Urinary bladder (tissue), 4 donors: ENCODE results near the gene ZFPM1. TPM values are rescaled to one million over a fixed set of nuclear protein-coding genes. Genes with fewer than 3 reads are reported as not detected.

Experiments
- DNase-seq: peaks from one replicate; pipeline ENCODE4 v3.0.0-alpha.2; 2015; ENCODE audit errors: extremely low spot score
- H3K27ac ChIP-seq: one replicate; pipeline ENCODE4 v1.5.1; 2013; ENCODE audit warnings: low read depth, mild to moderate bottlenecking, moderate library complexity
- H3K36me3 ChIP-seq: one replicate; pipeline ENCODE4 v1.6.1; 2013; ENCODE audit warnings: mild to moderate bottlenecking, moderate library complexity; ENCODE audit not compliant: insufficient read depth
- H3K4me1 ChIP-seq: one replicate; pipeline ENCODE4 v1.6.1; 2013; ENCODE audit warnings: mild to moderate bottlenecking, moderate library complexity; ENCODE audit not compliant: insufficient read depth
- H3K4me3 ChIP-seq: one replicate; pipeline ENCODE4 v1.5.1; 2013; ENCODE audit warnings: low read depth, low read length
- WGBS: extraction: QIAGEN DNeasy Blood & Tissue Kit; methylation state at CpG from one replicate; pipeline ENCODE4 v1.1.7; 2013; 5-methylcytosine and 5-hydroxymethylcytosine counted together
- polyA plus RNA-seq: library from polyadenylated mRNA; stranded (reverse); fragments of 200-250 nt; gene quantifications from one replicate; pipeline ENCODE4 v1.2.3, GENCODE V29; 2013
- total RNA-seq: library from RNA; depleted of rRNA; stranded (reverse); fragments of >200 nt; gene quantifications from one replicate; pipeline ENCODE4 v1.2.3, GENCODE V29; 2014
- donor health status: healthy with polysubstance abuse.
- donor health status: healthy.

ZFPM1 gene
- total and polyA plus RNA-seq, 2 donors, result 2.1 to 2.7 TPM

DNA sequence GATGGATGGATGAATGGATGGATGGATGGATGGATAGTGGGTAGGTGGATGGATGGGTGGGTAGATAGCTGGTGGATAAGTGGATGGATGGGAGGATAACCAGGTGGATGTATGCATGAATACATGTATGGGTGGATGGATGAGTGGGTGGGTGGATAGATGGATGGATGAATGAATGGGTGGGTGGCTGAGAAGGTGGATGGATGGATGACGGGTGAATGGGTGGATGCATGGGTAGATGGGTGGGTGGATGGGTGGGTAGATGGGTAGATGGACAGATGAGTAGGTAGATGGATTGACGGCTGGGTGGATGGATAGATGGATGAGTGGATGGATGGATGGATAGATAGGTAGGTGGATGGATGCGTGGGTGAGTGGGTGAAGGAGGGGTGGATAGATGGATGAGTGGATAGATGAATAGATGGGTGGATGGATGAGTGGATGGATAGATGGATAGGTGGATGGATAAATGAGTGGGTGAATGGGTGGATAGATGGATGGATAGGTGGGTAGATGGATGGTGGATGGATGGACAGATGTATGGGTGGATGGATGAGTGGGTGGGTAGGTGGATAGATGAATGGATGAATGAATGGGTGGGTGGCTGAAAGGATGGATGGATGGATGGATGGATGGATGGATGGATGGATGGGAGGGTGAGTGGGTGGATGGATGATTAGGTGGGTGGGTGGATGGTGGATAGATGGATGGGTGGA lies 67.0 kb downstream of the ZFPM1 start:
- WGBS, result 99% methylated on average over 3 of the region's 3 CpGs
- Histone ChIP-seq H3K4me1 (no peaks in the 10 kb centered on the region), H3K27ac (no peak overlapping the region), H3K36me3 (no peaks in the 10 kb centered on the region), H3K4me3 (no peak overlapping the region)
- no peak for DNase-seq

DNA sequence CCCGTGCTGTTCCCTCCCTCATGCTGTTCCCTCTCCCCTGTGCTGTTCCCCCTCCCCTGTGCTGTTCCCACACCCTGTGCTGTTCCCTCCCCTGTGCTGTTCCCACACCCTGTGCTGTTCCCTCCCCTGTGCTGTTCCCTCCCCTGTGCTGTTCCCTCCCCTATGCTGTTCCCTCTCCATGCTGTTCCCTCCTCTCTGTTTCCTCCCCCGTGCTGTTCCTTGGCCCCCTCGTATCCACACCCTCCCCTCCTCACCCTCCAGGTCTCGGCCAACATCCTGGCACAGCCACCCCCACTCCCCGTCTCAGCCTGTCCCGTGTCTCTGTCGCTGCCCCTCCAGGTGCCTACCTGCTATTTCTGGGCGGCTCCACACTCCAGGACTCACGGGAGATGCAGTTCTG lies 68.6 kb downstream of the ZFPM1 start:
- no peak for DNase-seq
- no peaks in the 10 kb centered on the region for H3K36me3 ChIP-seq
- WGBS, result 68% methylated on average over 9 of the region's 9 CpGs
- H3K27ac ChIP-seq, result no peak overlapping the region
- no peak overlapping the region for H3K4me3 ChIP-seq
- H3K4me1 ChIP-seq, result no peaks in the 10 kb centered on the region

DNA sequence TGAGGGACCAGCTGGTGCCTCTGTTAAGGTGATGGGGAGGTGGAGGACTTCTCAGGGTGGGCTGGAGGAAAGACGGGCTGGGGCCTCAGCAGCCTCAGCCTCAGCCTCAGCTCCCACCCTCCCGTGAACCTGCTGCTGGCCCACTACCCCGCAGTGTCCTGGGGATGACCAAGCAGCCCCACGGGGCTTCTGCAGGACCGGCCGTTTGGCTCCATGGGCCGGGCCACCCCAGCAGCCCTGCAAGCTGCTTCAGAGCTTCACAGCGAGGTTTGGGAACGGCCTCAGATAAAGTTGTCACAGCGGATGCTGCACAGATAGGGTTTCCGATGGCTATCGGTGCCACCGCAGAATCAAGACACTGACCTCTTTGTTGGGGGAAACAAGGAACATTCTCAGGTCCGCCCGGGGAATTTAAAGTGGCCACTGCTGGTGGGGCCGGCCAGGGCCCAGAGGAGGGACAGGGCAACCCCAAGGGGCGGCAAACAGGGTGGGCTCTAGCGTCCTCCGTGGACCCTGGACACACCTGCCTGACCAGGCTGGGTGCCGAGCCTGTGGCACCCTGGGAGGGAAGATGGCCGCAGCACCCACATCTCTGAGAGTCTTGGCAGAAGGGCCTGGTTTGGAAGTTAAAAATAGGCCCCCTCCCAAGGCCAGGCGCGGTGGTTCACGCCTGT lies 69.3 kb downstream of the ZFPM1 start:
- H3K4me1 ChIP-seq, result no peaks in the 10 kb centered on the region
- WGBS, result 70% methylated on average over 24 of the region's 24 CpGs

DNA sequence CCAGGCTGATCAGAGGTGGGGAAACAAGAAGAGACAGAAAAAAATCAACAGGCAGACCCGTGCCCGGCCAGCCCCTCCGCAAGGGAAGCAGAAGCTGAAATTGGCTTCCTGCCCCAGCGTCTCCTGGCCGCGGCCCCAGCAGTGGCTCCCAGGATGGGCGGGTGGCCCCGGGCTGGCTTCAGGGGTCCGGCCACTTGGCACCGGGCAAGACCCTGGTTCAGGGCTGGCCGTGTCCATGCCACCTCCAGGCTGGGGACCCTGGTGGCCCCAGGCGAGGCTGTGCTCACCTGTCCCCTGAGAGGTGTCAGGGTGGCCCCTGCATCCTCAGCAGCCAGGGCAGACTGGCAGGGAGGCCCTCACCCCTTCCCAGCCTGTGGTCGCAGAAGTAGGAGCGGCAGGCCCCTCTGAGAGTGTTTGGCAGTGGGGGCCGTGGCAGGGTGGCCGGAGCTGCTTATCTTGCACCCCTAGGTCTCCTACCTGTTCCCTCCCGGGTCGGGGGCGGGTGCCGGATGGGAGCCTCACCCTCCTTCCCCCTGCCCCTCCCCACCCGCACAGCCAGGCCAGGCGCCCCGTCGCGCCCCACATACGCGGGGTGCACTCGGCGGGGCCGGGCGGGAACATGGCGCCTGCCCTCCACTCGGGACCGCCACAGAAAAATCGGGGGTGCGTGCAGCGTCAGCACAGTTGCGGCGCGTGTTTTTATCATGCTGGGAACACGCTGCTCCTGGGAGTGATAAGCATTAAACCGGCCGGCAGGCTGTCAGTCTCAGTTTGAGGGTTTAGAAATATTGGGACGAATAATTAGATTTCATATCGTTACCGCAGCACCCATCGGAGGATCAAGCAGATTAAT lies 70.5 kb downstream of the ZFPM1 start:
- no peak for DNase-seq
- WGBS, result 47% methylated on average over 47 of the region's 47 CpGs
- Histone ChIP-seq H3K36me3 (no peaks in the 10 kb centered on the region), H3K4me1 (no peaks in the 10 kb centered on the region), H3K4me3 (no peak overlapping the region), H3K27ac (no peak overlapping the region)

More for the DNA sequence above, 69.3 kb downstream of the ZFPM1 start:
- H3K27ac ChIP-seq, result no peak overlapping the region
- H3K4me3 ChIP-seq, result no peak overlapping the region
- H3K36me3 ChIP-seq, result no peaks in the 10 kb centered on the region
- no peak for DNase-seq

DNA sequence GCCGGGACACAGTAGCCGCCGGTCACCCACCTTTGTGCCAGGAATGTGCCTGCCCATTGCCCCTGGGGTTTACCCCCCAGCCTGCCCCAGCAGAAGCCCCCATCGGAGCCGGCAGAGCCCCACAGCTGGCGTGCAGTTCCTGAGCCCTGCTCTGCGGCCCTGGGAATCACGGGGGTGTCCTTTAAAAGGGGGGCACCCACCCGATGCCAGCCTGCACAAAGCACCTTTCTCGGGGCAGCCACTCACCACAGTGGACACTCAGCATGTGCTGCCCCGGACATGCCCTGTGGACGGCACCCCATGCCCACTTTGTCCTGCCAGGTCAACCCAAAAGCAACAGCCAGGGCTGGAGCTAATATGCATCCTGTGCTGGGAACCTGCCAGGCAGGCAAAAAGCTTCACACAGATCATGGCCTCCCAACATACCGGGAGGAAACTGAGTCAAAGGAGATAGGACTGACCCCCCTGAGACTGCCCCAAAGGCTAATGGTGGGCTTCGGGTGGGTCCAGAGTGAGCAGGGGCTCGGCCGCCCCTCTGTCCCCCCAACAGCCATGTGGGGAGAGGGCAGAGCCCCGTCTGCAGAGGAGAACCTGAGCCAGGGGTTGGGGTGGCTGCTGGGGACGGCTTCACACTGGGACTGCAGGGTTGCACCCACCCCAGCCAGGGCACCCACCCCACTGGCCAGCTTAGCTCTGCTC lies 71.3 kb downstream of the ZFPM1 start:
- H3K27ac ChIP-seq, result no peak overlapping the region
- no peak for DNase-seq
- no peaks in the 10 kb centered on the region for H3K36me3 ChIP-seq
- no peaks in the 10 kb centered on the region for H3K4me1 ChIP-seq
- WGBS, result 63% methylated on average over 18 of the region's 18 CpGs
- H3K4me3 ChIP-seq, result no peak overlapping the region

DNA sequence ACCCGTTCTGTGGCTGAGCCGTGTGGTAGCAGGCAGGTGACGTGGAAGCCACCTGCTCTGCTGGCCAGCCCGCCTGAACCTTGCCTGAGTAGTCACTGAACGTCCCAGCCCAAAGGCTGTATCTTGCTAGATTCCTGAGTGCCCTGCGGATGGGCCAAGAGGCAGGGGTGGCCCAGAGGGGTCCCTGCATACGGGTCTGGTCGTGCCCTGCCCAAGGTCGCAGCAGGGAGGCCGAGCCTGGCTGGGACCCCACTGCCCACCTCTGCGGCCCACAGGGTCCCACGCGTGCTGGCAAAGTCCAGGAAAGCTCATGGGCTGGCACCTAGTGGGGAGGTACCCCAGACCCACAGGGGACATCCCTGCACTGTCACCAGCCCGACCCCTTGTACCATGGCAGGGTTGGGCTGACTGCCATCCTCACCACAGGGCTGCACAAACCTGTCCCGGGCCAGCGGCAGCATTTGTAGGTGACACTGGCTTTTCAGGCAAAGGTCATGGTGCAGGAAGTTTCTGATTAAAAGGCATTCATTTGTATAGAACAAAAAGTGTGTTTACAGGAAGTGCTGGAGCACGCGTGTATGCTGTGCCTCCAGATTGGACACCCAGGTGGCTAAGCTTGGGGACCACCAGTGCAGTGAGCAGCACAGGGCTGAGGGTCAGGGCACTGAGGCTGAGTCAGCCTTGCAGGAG lies 72.0 kb downstream of the ZFPM1 start:
- no peak overlapping the region for H3K27ac ChIP-seq
- no peaks in the 10 kb centered on the region for H3K36me3 ChIP-seq
- WGBS, result 57% methylated on average over 18 of the region's 18 CpGs
- H3K4me3 ChIP-seq, result no peak overlapping the region
- H3K4me1 ChIP-seq, result no peaks in the 10 kb centered on the region
- no peak for DNase-seq

DNA sequence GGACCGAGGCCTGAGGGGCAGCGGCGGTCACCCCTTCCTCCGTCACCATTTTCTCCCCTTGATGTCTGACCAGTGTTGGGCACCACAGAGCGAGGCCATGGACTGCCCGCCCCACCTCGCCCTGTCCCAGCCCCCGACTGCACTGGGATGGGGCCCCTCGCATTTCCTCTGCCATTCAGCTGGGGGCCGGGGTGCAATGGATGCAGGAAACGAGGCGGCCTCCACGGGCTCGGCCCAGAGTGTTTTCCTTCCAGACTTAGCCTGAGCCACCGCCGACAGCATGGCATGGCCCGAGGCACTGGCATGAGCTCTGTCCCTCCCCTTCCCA lies 72.5 kb downstream of the ZFPM1 start:
- H3K4me3 ChIP-seq, result no peak overlapping the region
- no peaks in the 10 kb centered on the region for H3K36me3 ChIP-seq
- WGBS, result 52% methylated on average over 17 of the region's 17 CpGs
- no peaks in the 10 kb centered on the region for H3K4me1 ChIP-seq
- H3K27ac ChIP-seq, result no peak overlapping the region
- DNase-seq, result no peak

DNA sequence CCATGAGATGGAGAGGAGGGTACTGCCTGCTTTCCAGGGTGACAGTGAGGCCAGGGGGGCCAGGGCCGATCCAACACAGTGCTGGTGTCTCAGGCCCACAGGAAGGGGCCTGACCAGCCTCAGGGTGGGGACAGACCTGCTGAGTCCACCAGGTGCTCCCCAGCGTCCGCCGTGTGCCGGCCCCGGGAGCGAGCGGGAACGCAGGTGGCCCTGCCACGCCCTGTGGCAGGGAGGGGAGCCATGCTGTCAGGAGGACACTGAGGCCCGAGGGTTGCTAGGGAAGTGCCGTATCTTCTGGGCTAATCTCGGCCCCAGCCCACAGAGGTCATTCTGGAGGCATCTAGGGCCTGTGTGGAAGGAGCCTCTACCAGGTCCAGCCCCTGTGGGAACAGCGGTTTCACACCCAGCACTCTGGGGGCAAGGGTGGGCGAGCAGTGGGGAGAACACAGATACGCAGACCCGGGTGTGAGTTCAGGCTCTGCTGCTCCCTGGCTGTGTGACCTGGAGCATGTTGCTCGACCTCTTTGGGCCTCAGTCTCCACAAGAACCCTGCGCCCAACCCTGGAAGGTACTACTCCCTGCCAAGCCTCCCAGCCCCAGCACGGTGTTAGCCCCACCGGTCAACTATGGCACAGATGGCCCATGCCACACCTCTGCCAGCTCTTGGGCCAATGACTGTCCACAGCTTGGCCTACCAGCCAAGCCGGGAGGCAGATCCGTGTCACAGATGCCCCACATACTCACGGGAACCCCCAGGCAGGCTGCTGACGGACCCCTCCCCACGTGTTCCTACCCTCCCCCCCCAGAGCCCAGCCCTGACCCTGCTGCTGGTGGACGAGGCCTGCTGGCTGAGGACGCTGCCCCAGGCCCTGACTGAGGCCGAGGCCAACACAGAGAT lies 73.2 kb downstream of the ZFPM1 start:
- Histone ChIP-seq H3K4me3 (no peak overlapping the region), H3K4me1 (no peaks in the 10 kb centered on the region), H3K36me3 (no peaks in the 10 kb centered on the region), H3K27ac (no peak overlapping the region)
- 66% methylated on average over 29 of the region's 29 CpGs for WGBS
- no peak for DNase-seq

DNA sequence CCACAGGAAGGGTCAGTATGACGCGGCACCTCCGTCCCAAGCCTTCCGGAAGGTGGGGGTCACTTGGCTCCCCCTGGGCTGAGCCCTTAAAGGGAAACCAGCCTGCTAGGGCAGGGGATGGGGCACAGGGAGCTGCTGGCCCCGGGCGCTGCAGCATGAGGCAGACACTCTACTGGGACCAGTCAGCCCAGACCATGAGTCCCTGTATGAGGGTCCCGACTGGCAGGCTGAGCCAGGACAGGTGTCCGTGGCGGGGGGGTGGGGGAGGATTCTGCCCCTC lies 73.8 kb downstream of the ZFPM1 start:
- Histone ChIP-seq H3K36me3 (no peaks in the 10 kb centered on the region), H3K4me1 (no peaks in the 10 kb centered on the region), H3K4me3 (no peak overlapping the region), H3K27ac (no peak overlapping the region)
- DNase-seq, result no peak
- 58% methylated on average over 9 of the region's 9 CpGs for WGBS

DNA sequence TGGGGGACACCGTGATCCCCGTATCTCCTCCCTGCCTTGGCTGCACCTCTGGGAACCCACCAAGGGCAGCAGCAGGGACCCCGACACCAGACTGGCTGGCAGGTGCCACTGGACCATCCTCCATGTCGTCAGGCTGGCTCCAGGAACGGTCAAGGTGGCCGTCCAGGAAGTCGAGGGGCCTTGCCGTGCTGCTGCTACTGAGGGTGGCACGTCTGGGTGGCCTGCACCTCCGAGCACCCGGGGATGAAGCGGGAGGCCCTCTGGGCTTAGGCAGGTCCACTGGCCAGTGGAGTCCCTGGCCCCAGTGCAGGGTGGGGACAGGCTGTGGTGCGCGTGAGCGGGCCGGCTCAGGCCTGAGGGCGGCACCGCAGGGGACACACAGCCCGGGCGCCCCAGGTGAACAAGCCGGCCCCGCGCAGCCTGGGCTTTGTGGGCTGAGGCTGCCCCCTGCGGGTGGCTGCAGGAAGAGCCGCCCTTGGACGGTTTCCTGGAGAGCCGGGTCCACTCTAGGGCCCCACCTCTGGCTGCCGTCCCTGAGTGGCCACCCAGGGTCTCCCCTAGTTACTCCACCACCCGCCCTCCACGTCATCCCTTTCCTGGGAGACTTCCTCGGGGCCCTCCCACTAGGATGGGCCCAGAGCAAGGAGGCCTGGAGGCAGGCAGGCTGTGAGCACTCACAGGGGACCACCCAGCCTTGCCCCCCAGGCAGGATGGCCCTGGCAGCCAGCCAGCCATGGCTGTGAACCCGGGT lies 74.3 kb downstream of the ZFPM1 start:
- Histone ChIP-seq H3K36me3 (no peaks in the 10 kb centered on the region), H3K4me3 (no peak overlapping the region), H3K27ac (no peak overlapping the region), H3K4me1 (no peaks in the 10 kb centered on the region)
- 24% methylated on average over 32 of the region's 32 CpGs for WGBS
- DNase-seq, result no peak

DNA sequence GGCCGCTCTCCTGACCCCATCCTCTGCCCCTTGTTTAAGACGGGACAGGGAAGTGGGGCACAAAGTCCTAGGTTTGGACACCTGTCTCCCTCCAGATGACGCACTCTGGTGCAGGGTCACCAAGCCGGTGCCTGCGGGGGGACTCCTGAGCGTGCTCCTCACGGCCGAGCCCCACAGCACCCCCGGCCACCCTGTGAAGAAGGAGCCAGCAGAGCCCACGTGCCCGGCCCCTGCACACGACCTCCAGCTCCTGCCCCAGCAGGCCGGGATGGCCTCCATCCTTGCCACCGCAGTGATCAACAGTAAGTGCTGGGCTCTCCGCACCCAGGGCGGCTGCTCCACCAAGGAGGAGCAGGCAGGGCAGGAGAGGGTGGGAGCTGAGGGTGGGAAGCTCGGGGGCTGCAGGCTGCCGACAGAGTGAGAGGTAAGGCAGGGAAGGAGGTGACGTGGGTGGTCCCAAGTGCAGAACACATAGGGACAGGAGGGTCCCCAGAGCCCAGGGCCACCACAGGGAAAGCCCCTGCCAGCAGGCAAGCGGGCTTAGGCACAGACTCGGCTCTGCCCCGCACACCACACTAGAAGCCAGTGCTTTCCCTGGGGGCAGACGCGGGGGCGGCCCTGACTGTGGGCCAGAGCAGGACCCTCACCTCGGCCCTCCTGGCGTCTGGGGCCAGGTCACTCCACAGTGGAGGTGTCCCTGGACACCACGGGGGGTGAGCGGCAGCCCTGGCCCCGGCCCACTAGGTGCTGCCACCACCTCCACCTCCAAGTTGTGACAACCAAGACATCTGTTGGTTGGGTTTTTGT lies 75.1 kb downstream of the ZFPM1 start:
- Histone ChIP-seq H3K4me1 (no peaks in the 10 kb centered on the region), H3K36me3 (no peaks in the 10 kb centered on the region), H3K27ac (no peak overlapping the region), H3K4me3 (no peak overlapping the region)
- no peak for DNase-seq
- 67% methylated on average over 30 of the region's 30 CpGs for whole genome bisulfite sequencing
